Sigmoid colon (tissue), 7 donors: ENCODE measurements around the gene MND1. TPM values are rescaled to one million over a fixed set of nuclear protein-coding genes. Genes with fewer than 3 reads are reported as not detected.

Experiments used
- DNase-seq: peaks from one replicate; pipeline ENCODE4 v3.0.0-alpha.2; 2019
- H3K27ac ChIP-seq, 4 donors: fragments of 200-600 bp; sonication (generic); one replicate each; pipeline ENCODE4 v1.5.1; 2016 to 2019; ENCODE audit warnings: mild to moderate bottlenecking in 1 of 4
- H3K27me3 ChIP-seq, 3 donors: fragments of 200-600 bp; sonication (generic); one replicate each; pipeline ENCODE4 v1.5.1; 2019; ENCODE audit warnings: mild to moderate bottlenecking in 1 of 3
- H3K36me3 ChIP-seq, 4 donors: fragments of 200-600 bp; sonication (generic); one replicate each; pipeline ENCODE4 v1.5.1; 2016 to 2019
- H3K4me1 ChIP-seq, 4 donors: fragments of 200-600 bp; sonication (generic); one replicate each; pipeline ENCODE4 v1.5.1; 2017 to 2019
- H3K4me3 ChIP-seq, 4 donors: fragments of 200-600 bp; sonication (generic); one replicate each; pipeline ENCODE4 v1.5.1; 2017 to 2019; ENCODE audit warnings: mild to moderate bottlenecking in 2 of 4, moderate library complexity in 1 of 4
- H3K9me3 ChIP-seq, 4 donors: fragments of 200-600 bp in 3 of 4; sonication (generic) in 3 of 4; one replicate each; pipeline versions ENCODE4 v1.5.1 to v1.6.1; 2013 to 2019
- EP300 ChIP-seq, 4 donors: sonication (generic); formaldehyde crosslinking; IDR thresholded peaks; one replicate each; pipeline ENCODE4 v1.6.1; 2017; ENCODE audit warnings: antibody characterized with exemption in 4 of 4
- POLR2A ChIP-seq, 2 donors: fragments of 450-650 bp; IDR thresholded peaks; one replicate each; pipeline ENCODE4 v1.6.1; 2016; ENCODE audit warnings: antibody characterized with exemption in 2 of 2, mild to moderate bottlenecking in 2 of 2, moderate library complexity in 2 of 2
- POLR2AphosphoS5 ChIP-seq, 4 donors: sonication (generic); formaldehyde crosslinking; IDR thresholded peaks; one replicate each; pipeline ENCODE4 v1.6.1; 2017; ENCODE audit warnings: antibody characterized with exemption in 4 of 4
- WGBS, 2 donors: extraction: QIAGEN DNeasy Blood & Tissue Kit; methylation state at CpG; one replicate each; pipeline ENCODE4 v1.1.7; 2013; 5-methylcytosine and 5-hydroxymethylcytosine counted together
- intact Hi-C: fragments of 100-400 bp; cut with DNase I; formaldehyde crosslinking; loops from one replicate; pipeline ENCODE4 v1.15.1; 2023
- polyA plus RNA-seq, 3 donors: library from polyadenylated mRNA; stranded (reverse); fragments of 200-250 nt; gene quantifications; one replicate each; pipeline ENCODE4 v1.2.3, GENCODE V29; 2013
- total RNA-seq, 4 donors: library from RNA; depleted of rRNA; stranded (reverse); fragments of >200 nt; gene quantifications; one replicate each; pipeline ENCODE4 v1.1.0, GENCODE V29; 2016
- TF ChIP-seq, protein P1 (sequence below), 4 experiments: fragments of 450-650 bp in 3 of 4; fragments of 200-600 bp in 1 of 4; IDR thresholded peaks; one replicate each; pipeline ENCODE4 v1.5.1; 2016 to 2019; ENCODE audit warnings: antibody characterized with exemption in 4 of 4, mild to moderate bottlenecking in 3 of 4, moderate library complexity in 2 of 4
- donor health status: healthy with polysubstance abuse.
- donor health status: Bipolar disorder and iron deficiency.
- donor health status: healthy.

MND1 gene
- total and polyA plus RNA-seq, 7 donors: 2.4 to 7.1 (median 4.0) TPM; not detected in 3

GRCh38 chr4:153440475-153440874, 96.0 kb downstream of the MND1 start:
- Histone ChIP-seq H3K27ac (no peak overlapping the region), H3K4me1 (peaks cover 0 to 5% (median 0%) of the 10 kb centered on the region in 4 donors), H3K4me3 (no peak overlapping the region), H3K9me3 (no peaks in the 10 kb centered on the region), H3K27me3 (no peaks in the 10 kb centered on the region), H3K36me3 (no peaks in the 10 kb centered on the region)
- DNase-seq: no peak
- intact Hi-C loops: no loop called here
- no peak for TF ChIP-seq POLR2AphosphoS5 (IDR thresholded peaks at IDR 0.05)
- no peak for TF ChIP-seq POLR2A (IDR thresholded peaks at IDR 0.05)
- TF ChIP-seq, protein P1, sequence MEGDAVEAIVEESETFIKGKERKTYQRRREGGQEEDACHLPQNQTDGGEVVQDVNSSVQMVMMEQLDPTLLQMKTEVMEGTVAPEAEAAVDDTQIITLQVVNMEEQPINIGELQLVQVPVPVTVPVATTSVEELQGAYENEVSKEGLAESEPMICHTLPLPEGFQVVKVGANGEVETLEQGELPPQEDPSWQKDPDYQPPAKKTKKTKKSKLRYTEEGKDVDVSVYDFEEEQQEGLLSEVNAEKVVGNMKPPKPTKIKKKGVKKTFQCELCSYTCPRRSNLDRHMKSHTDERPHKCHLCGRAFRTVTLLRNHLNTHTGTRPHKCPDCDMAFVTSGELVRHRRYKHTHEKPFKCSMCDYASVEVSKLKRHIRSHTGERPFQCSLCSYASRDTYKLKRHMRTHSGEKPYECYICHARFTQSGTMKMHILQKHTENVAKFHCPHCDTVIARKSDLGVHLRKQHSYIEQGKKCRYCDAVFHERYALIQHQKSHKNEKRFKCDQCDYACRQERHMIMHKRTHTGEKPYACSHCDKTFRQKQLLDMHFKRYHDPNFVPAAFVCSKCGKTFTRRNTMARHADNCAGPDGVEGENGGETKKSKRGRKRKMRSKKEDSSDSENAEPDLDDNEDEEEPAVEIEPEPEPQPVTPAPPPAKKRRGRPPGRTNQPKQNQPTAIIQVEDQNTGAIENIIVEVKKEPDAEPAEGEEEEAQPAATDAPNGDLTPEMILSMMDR (IDR thresholded peaks at IDR 0.05): no peak
- no peak for TF ChIP-seq EP300 (IDR thresholded peaks at IDR 0.05)
- 75 to 88% methylated on average over 5 to 6 of the region's 6 CpGs for WGBS, 2 donors

GRCh38 chr4:153447175-153447905, 102.9 kb downstream of the MND1 start:
- Histone ChIP-seq H3K4me3 (peak overlapping the region in 1 of 4 donors; percentile 21), H3K27me3 (no peaks in the 10 kb centered on the region), H3K9me3 (no peaks in the 10 kb centered on the region), H3K4me1 (peaks cover 0 to 16% (median 12%) of the 10 kb centered on the region in 4 donors), H3K27ac (peak overlapping the region in 3 of 4 donors; percentile 19 to 44 (median 40)), H3K36me3 (no peaks in the 10 kb centered on the region)
- 82 to 86% methylated on average over 5 of the region's 5 CpGs for WGBS, 2 donors
- TF ChIP-seq POLR2AphosphoS5 (IDR thresholded peaks at IDR 0.05) (no peak), EP300 (IDR thresholded peaks at IDR 0.05) (no peak), POLR2A (IDR thresholded peaks at IDR 0.05) (no peak)
- TF ChIP-seq, protein P1 (IDR thresholded peaks at IDR 0.05): no peak
- no peak for DNase-seq
- intact Hi-C loops: no loop called here

GRCh38 chr4:153448003-153448731, 103.7 kb downstream of the MND1 start:
- Histone ChIP-seq H3K4me1 (peaks cover 0 to 16% (median 12%) of the 10 kb centered on the region in 4 donors), H3K9me3 (no peaks in the 10 kb centered on the region), H3K27ac (peak overlapping the region in 3 of 4 donors; percentile 19 to 44 (median 40)), H3K36me3 (no peaks in the 10 kb centered on the region), H3K4me3 (peak overlapping the region in 3 of 4 donors; percentile 4 to 21 (median 17)), H3K27me3 (no peaks in the 10 kb centered on the region)
- intact Hi-C loops: no loop called here
- 61 to 64% methylated on average over 10 of the region's 10 CpGs for WGBS, 2 donors
- DNase-seq: no peak
- TF ChIP-seq POLR2AphosphoS5 (IDR thresholded peaks at IDR 0.05): no peak
- TF ChIP-seq POLR2A (IDR thresholded peaks at IDR 0.05): no peak
- TF ChIP-seq EP300 (IDR thresholded peaks at IDR 0.05): no peak
- TF ChIP-seq, protein P1 (IDR thresholded peaks at IDR 0.05): no peak

DNA sequence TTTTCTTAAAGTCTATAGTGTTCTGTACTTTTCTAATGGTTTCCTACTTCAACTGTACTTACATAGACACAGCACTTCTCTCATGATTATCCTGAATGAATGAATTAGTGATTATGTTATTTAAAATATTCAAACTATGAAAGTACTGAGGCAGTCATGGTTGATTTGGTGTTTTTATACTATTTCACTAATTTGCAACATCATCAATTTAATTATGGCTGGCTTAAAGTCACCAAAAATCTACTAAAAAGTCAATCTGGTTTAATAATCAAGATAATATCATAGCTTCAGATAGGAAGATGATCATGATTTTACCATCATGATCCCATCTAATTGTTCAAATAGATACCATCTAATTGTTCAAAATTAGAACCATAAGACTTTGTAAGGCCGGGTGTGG, 104.8 kb downstream of the MND1 start:
- H3K9me3 ChIP-seq: no peaks in the 10 kb centered on the region
- no peak for TF ChIP-seq POLR2AphosphoS5 (IDR thresholded peaks at IDR 0.05)
- TF ChIP-seq, protein P1 (IDR thresholded peaks at IDR 0.05): no peak
- no peak for TF ChIP-seq POLR2A (IDR thresholded peaks at IDR 0.05)
- TF ChIP-seq EP300 (IDR thresholded peaks at IDR 0.05): no peak
- no peaks in the 10 kb centered on the region for H3K27me3 ChIP-seq
- no peak for DNase-seq
- no peak overlapping the region for H3K27ac ChIP-seq
- H3K36me3 ChIP-seq: no peaks in the 10 kb centered on the region
- 90 to 95% methylated on average over 1 of the region's 1 CpG for WGBS, 2 donors
- H3K4me3 ChIP-seq: no peak overlapping the region
- intact Hi-C loops: no loop called here
- peaks cover 0 to 16% (median 12%) of the 10 kb centered on the region in 4 donors for H3K4me1 ChIP-seq
